CD14-positive monocyte (primary cell): ENCODE measurements around the gene UGCG. TPM values are rescaled to one million over a fixed set of nuclear protein-coding genes. Genes with fewer than 3 reads are reported as not detected.

Source experiments
- DNase-seq, 3 donors: peaks; one replicate each; pipeline ENCODE4 v3.0.0-alpha.2; 2011 to 2022
- H2AFZ ChIP-seq: 2 replicates; pipeline ENCODE4 v1.6.0; 2012; ENCODE audit warnings: mild to moderate bottlenecking, low read depth, low read length, inconsistent platforms; ENCODE audit not compliant: insufficient read depth, poor library complexity, severe bottlenecking
- H3K27ac ChIP-seq, 2 donors: 1 replicate in 1 of 2; 2 replicates in 1 of 2; pipeline ENCODE4 v1.5.1; 2012 to 2013; ENCODE audit warnings: low read length in 2 of 2, control low read depth in 1 of 2, inconsistent platforms in 1 of 2, low read depth in 1 of 2, mild to moderate bottlenecking in 1 of 2
- H3K27me3 ChIP-seq, 2 donors: one replicate each; pipeline versions ENCODE4 v1.6.0 to v1.6.1; 2011 to 2013; ENCODE audit warnings: low read length in 2 of 2; ENCODE audit not compliant: control insufficient read depth in 2 of 2, insufficient read depth in 2 of 2
- H3K36me3 ChIP-seq, 2 donors: replicated peaks in 1 of 2; 1 replicate in 1 of 2; 2 replicates in 1 of 2; pipeline versions ENCODE4 v1.5.1 to v1.6.1; 2012 to 2013; ENCODE audit warnings: low read length in 2 of 2, control low read depth in 1 of 2, inconsistent platforms in 1 of 2, mild to moderate bottlenecking in 1 of 2; ENCODE audit not compliant: insufficient read depth in 2 of 2, control insufficient read depth in 1 of 2
- H3K4me1 ChIP-seq, 2 donors: 1 replicate in 1 of 2; 2 replicates in 1 of 2; pipeline versions ENCODE4 v1.5.1 to v1.6.1; 2012 to 2013; ENCODE audit warnings: low read length in 2 of 2, control low read depth in 1 of 2, inconsistent platforms in 1 of 2, mild to moderate bottlenecking in 1 of 2, moderate library complexity in 1 of 2; ENCODE audit not compliant: insufficient read depth in 2 of 2, control insufficient read depth in 1 of 2
- H3K4me2 ChIP-seq: replicated peaks from 2 replicates; pipeline ENCODE3; 2012; ENCODE audit warnings: low read length, moderate library complexity, mild to moderate bottlenecking; ENCODE audit not compliant: poor library complexity, severe bottlenecking; ENCODE audit errors: extremely low read depth
- H3K4me3 ChIP-seq, 3 experiments: fragments of 200-600 bp in 1 of 3; sonication (generic) in 1 of 3; replicated peaks in 1 of 3; 1 replicate in 2 of 3; 2 replicates in 1 of 3; pipeline ENCODE4 v1.5.1; 2011 to 2013; ENCODE audit warnings: low read length in 3 of 3, mild to moderate bottlenecking in 3 of 3, control low read depth in 2 of 3, low read depth in 2 of 3, inconsistent platforms in 1 of 3, moderate library complexity in 1 of 3
- H3K79me2 ChIP-seq: 2 replicates; pipeline ENCODE4 v1.6.0; 2012; ENCODE audit warnings: mild to moderate bottlenecking, control low read depth, inconsistent platforms, low read length, moderate library complexity; ENCODE audit not compliant: insufficient read depth
- H3K9ac ChIP-seq: 2 replicates; pipeline ENCODE4 v1.6.0; 2017; ENCODE audit warnings: low read length, mild to moderate bottlenecking; ENCODE audit not compliant: insufficient read depth, poor library complexity, severe bottlenecking
- H3K9me3 ChIP-seq, 2 donors: replicated peaks in 1 of 2; 1 replicate in 1 of 2; 2 replicates in 1 of 2; pipeline versions ENCODE4 v1.5.1 to v1.6.1; 2012 to 2013; ENCODE audit warnings: low read length in 2 of 2, control low read depth in 1 of 2; ENCODE audit not compliant: control insufficient read depth in 1 of 2, insufficient read depth in 1 of 2
- H4K20me1 ChIP-seq: 2 replicates; pipeline ENCODE4 v1.6.0; 2012; ENCODE audit warnings: mild to moderate bottlenecking, low read length, control low read depth, moderate library complexity; ENCODE audit not compliant: insufficient read depth
- H3K27ac Mint-ChIP-seq, 7 donors: one replicate each; pipeline ENCODE4 v1.8.0; 2020; ENCODE audit warnings: mild to moderate bottlenecking in 7 of 7, mixed read lengths in 7 of 7, moderate library complexity in 6 of 7, inconsistent platforms in 2 of 7
- H3K27me3 Mint-ChIP-seq, 3 donors: one replicate each; pipeline ENCODE4 v1.8.0; 2021 to 2022; ENCODE audit warnings: low read depth in 3 of 3, mild to moderate bottlenecking in 3 of 3, mixed read lengths in 3 of 3, moderate library complexity in 3 of 3, inconsistent platforms in 1 of 3
- H3K36me3 Mint-ChIP-seq, 2 donors: one replicate each; pipeline ENCODE4 v1.8.0; 2020; ENCODE audit warnings: mixed read lengths in 2 of 2, inconsistent platforms in 1 of 2, mild to moderate bottlenecking in 1 of 2
- H3K4me1 Mint-ChIP-seq: one replicate; pipeline ENCODE4 v1.8.0; 2020; ENCODE audit warnings: mild to moderate bottlenecking, mixed read lengths
- H3K4me3 Mint-ChIP-seq, 2 donors: one replicate each; pipeline ENCODE4 v1.8.0; 2020; ENCODE audit warnings: mild to moderate bottlenecking in 2 of 2, mixed read lengths in 2 of 2, moderate library complexity in 1 of 2
- H3K9me3 Mint-ChIP-seq, 7 donors: one replicate each; pipeline ENCODE4 v1.8.0; 2020 to 2022; ENCODE audit warnings: mixed read lengths in 7 of 7, mild to moderate bottlenecking in 6 of 7, moderate library complexity in 6 of 7, inconsistent platforms in 2 of 7
- CTCF ChIP-seq: fragments of 200-600 bp; IDR thresholded peaks from one replicate; pipeline ENCODE4 v1.8.0; 2022; ENCODE audit warnings: antibody characterized with exemption, mild to moderate bottlenecking
- WGBS: methylation state at CpG from one replicate; pipeline ENCODE4 v1.1.5; 2013; ENCODE audit warnings: missing lambda C conversion rate; ENCODE audit not compliant: insufficient coverage; 5-methylcytosine and 5-hydroxymethylcytosine counted together
- intact Hi-C, 2 donors: fragments of 100-400 bp; cut with micrococcal nuclease; formaldehyde crosslinking; loops; one replicate each; pipeline versions ENCODE4 v1.15.0 to v1.15.1; 2023
- polyA plus RNA-seq, 3 donors: library from polyadenylated mRNA; depleted of rRNA in 1 of 3; unstranded in 2 of 3; stranded (reverse) in 1 of 3; fragments of 300-500 nt in 2 of 3; fragments of >200 nt in 1 of 3; fragmentation: Illumina TruSeq in 2 of 3; gene quantifications; 1 replicate in 2 of 3; 2 replicates in 1 of 3; pipeline ENCODE4 v1.2.3, GENCODE V29; 2012 to 2021

UGCG gene
- polyA plus RNA-seq, 3 donors, result 2.7 to 7.9 (median 4.1) TPM

DNA sequence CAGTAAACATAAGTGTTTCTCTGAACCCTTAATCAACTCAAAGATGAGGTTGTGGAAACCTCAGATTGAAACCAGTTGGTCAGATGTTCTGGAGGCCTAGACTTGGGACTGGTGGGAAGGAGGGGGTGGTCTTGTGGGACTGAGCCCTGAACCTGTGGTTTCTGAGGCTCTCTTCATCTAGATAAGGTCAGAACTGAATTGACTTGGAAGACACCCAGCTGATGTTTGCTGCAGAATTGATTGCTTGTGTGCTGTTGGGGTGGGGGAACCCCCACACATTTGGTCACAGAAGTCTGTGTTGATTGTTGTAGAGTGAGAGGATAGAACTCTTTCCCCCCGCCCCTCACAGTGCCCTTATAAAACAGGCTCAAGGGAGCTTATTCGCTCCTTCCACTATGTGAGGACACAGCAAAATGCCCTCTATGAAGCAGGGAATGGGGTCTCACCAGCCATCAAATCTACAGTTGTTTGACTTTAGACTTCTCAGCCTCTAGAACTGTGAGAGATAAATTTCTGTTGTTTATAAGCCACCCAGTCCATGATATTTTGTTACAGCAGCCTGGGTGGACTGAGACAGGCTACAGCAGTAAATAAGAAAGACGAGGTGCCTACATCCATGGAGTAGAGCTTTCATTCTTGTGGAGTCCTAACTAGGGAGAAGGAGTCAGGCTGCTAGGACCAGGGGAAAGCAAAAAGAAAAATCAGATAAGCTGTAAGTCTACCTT, 25.7 kb upstream of the UGCG start:
- Histone ChIP-seq H3K79me2 (no peaks in the 10 kb centered on the region), H3K27ac (no peak overlapping the region), H3K36me3 (no peaks in the 10 kb centered on the region), H3K9ac (no peak overlapping the region), H3K9me3 (no peaks in the 10 kb centered on the region), H3K4me3 (no peak overlapping the region), H2AFZ (no peak overlapping the region), H3K4me1 (no peaks in the 10 kb centered on the region), H3K27me3 (peaks cover 0 to 2% of the 10 kb centered on the region in 2 donors), H3K4me2 (no peak overlapping the region), H4K20me1 (no peaks in the 10 kb centered on the region)
- no peak for DNase-seq
- Mint-ChIP-seq H3K27me3 (peaks cover 1 to 12% (median 5%) of the 10 kb centered on the region in 3 donors), H3K4me3 (no peak overlapping the region), H3K36me3 (no peaks in the 10 kb centered on the region), H3K27ac (peak overlapping the region in 1 of 7 donors; percentile 52), H3K9me3 (peaks cover 0 to 5% (median 0%) of the 10 kb centered on the region in 7 donors), H3K4me1 (no peaks in the 10 kb centered on the region)
- intact Hi-C loops, result no loop called here
- no peak for TF ChIP-seq CTCF
- WGBS, result 100% methylated on average over 1 of the region's 3 CpGs

GRCh38 chr9:111871499-111871855, 25.1 kb upstream of the UGCG start:
- Histone ChIP-seq H3K79me2 (no peaks in the 10 kb centered on the region), H3K27me3 (peaks cover 0 to 2% of the 10 kb centered on the region in 2 donors), H4K20me1 (no peaks in the 10 kb centered on the region), H3K36me3 (no peaks in the 10 kb centered on the region), H3K9ac (no peak overlapping the region), H3K9me3 (no peaks in the 10 kb centered on the region), H3K4me2 (no peak overlapping the region), H2AFZ (no peak overlapping the region), H3K4me1 (no peaks in the 10 kb centered on the region), H3K4me3 (no peak overlapping the region), H3K27ac (no peak overlapping the region)
- TF ChIP-seq CTCF, result no peak
- Mint-ChIP-seq H3K27ac (no peak overlapping the region), H3K4me3 (no peak overlapping the region), H3K4me1 (no peaks in the 10 kb centered on the region), H3K36me3 (no peaks in the 10 kb centered on the region), H3K9me3 (peaks cover 0 to 5% (median 0%) of the 10 kb centered on the region in 7 donors), H3K27me3 (peaks cover 1 to 12% (median 5%) of the 10 kb centered on the region in 3 donors)
- DNase-seq, result no peak
- WGBS, result 98% methylated on average over 4 of the region's 6 CpGs
- intact Hi-C loops, result no loop called here
